Prostate gland (tissue), 2 donors: ENCODE measurements around the gene LAMP1.

Source experiments
- POLR2A ChIP-seq: fragments of 450-650 bp; IDR thresholded peaks from one replicate; pipeline ENCODE4 v1.6.1; 2016; ENCODE audit warnings: antibody characterized with exemption, mild to moderate bottlenecking
- POLR2AphosphoS5 ChIP-seq: sonication (generic); formaldehyde crosslinking; IDR thresholded peaks from one replicate; pipeline ENCODE4 v1.6.1; 2017; ENCODE audit warnings: antibody characterized with exemption
- TF ChIP-seq, protein P1 (sequence below), 4 experiments: fragments of 200-600 bp in 2 of 4; fragments of 450-650 bp in 2 of 4; sonication (generic) in 2 of 4; IDR thresholded peaks; 1 replicate in 3 of 4; 2 replicates in 1 of 4; pipeline ENCODE4 v1.5.1; 2016 to 2019; ENCODE audit warnings: antibody characterized with exemption in 4 of 4, mild to moderate bottlenecking in 2 of 4, moderate library complexity in 2 of 4

DNA sequence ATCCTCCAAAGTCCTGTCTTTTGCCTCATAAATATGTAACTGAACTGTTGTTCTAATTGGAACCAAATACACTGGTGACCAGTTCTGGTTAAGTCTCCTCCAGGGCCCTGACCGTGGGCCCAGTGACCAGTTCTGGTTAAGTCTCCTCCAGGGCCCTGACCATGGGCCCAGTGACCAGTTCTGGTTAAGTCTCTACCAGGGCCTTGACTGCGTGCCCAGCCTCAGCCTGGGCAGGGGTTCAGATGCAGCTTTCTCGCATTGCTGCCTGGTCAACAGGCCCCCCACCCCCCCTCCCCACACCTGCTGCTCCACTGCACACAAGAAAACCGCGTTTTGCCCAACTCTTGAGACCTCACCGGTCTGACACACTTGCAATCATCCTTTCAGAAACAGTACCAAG is 70.7 kb downstream of the LAMP1 start:
- TF ChIP-seq, protein P1, sequence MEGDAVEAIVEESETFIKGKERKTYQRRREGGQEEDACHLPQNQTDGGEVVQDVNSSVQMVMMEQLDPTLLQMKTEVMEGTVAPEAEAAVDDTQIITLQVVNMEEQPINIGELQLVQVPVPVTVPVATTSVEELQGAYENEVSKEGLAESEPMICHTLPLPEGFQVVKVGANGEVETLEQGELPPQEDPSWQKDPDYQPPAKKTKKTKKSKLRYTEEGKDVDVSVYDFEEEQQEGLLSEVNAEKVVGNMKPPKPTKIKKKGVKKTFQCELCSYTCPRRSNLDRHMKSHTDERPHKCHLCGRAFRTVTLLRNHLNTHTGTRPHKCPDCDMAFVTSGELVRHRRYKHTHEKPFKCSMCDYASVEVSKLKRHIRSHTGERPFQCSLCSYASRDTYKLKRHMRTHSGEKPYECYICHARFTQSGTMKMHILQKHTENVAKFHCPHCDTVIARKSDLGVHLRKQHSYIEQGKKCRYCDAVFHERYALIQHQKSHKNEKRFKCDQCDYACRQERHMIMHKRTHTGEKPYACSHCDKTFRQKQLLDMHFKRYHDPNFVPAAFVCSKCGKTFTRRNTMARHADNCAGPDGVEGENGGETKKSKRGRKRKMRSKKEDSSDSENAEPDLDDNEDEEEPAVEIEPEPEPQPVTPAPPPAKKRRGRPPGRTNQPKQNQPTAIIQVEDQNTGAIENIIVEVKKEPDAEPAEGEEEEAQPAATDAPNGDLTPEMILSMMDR (IDR thresholded peaks at IDR 0.05) = no peak
- no peak for TF ChIP-seq POLR2A
- TF ChIP-seq POLR2AphosphoS5 = no peak
